KMS-11 (cell line): ENCODE results near the gene CNPY2.
"Not testable (repeated sequence)": the region's sequence is repeated elsewhere in the genome, so short reads cannot be mapped to it uniquely, and the experiment has no call there.

Source experiments
- H2AFZ ChIP-seq: fragments of 200-600 bp; sonication (generic); 2 replicates; pipeline ENCODE4 v1.6.1; 2016; ENCODE audit warnings: antibody characterized with exemption, mixed run types, low read depth
- H3K27ac ChIP-seq: fragments of 200-600 bp; sonication (generic); 2 replicates; pipeline ENCODE4 v1.6.1; 2016; ENCODE audit warnings: mild to moderate bottlenecking, mixed run types
- H3K27me3 ChIP-seq: fragments of 200-600 bp; sonication (generic); 2 replicates; pipeline ENCODE4 v1.6.1; 2017; ENCODE audit warnings: mild to moderate bottlenecking, low read depth, mixed run types, moderate library complexity; ENCODE audit not compliant: insufficient read depth
- H3K36me3 ChIP-seq: fragments of 200-600 bp; sonication (generic); 2 replicates; pipeline ENCODE4 v1.6.1; 2017; ENCODE audit warnings: mild to moderate bottlenecking, mixed run types; ENCODE audit not compliant: insufficient read depth
- H3K4me1 ChIP-seq: fragments of 200-600 bp; sonication (generic); 2 replicates; pipeline ENCODE4 v1.6.1; 2016; ENCODE audit warnings: mild to moderate bottlenecking, low read depth, mixed run types; ENCODE audit not compliant: poor library complexity, severe bottlenecking
- H3K4me2 ChIP-seq: fragments of 200-600 bp; sonication (generic); 2 replicates; pipeline ENCODE4 v1.7.0; 2016; ENCODE audit warnings: mild to moderate bottlenecking, mixed run types
- H3K4me3 ChIP-seq: fragments of 200-600 bp; sonication (generic); IDR thresholded peaks from 2 replicates; pipeline ENCODE4 v1.6.1; 2017; ENCODE audit warnings: low read depth, low read length, mixed read lengths; ENCODE audit not compliant: insufficient read depth
- H3K79me2 ChIP-seq: fragments of 200-600 bp; sonication (generic); 2 replicates; pipeline ENCODE4 v1.6.1; 2016; ENCODE audit warnings: low read depth, mixed run types; ENCODE audit not compliant: insufficient read depth
- H3K9ac ChIP-seq: fragments of 200-600 bp; sonication (generic); 2 replicates; pipeline ENCODE4 v1.6.1; 2016; ENCODE audit warnings: mild to moderate bottlenecking, mixed run types
- H4K20me1 ChIP-seq: fragments of 200-600 bp; sonication (generic); 2 replicates; pipeline ENCODE4 v1.6.1; 2016; ENCODE audit warnings: mild to moderate bottlenecking, mixed run types; ENCODE audit not compliant: insufficient read depth
- TF ChIP-seq, protein P1 (sequence below): fragments of 200-600 bp; sonication (generic); conservative IDR thresholded peaks from 2 replicates; pipeline ENCODE4 v1.6.1; 2017; ENCODE audit warnings: low read depth, mild to moderate bottlenecking, antibody characterized with exemption, low read length, moderate library complexity, mixed read lengths

CNPY2 gene

DNA sequence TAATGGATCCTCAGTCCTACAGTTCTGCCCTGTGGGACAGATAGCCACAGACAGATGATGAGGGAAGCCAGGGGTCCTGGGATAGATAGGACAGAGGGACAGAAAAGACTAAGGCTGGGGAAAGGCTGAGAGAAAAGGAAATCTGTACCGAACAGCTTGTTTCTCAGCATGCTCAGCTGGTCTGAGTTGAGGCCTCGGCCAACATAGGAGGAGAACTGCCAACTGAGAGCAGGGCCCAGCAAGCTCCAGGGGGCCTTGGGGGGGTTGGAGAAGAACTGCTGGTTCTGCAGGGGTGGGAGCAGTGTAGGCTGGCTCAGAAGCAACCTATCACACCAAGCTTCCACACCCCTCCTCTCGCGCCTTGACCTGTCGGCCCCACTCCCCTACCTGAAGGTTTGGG, 33.0 kb upstream of the CNPY2 start:
- H4K20me1 ChIP-seq, result no peaks in the 10 kb centered on the region
- H3K36me3 ChIP-seq, result peaks cover 22% of the 10 kb centered on the region; the same call in 1 of the 2 replicates
- H3K9ac ChIP-seq, result no peak overlapping the region
- H3K4me3 ChIP-seq, result no peak overlapping the region
- no peak overlapping the region for H3K27ac ChIP-seq
- TF ChIP-seq, protein P1, sequence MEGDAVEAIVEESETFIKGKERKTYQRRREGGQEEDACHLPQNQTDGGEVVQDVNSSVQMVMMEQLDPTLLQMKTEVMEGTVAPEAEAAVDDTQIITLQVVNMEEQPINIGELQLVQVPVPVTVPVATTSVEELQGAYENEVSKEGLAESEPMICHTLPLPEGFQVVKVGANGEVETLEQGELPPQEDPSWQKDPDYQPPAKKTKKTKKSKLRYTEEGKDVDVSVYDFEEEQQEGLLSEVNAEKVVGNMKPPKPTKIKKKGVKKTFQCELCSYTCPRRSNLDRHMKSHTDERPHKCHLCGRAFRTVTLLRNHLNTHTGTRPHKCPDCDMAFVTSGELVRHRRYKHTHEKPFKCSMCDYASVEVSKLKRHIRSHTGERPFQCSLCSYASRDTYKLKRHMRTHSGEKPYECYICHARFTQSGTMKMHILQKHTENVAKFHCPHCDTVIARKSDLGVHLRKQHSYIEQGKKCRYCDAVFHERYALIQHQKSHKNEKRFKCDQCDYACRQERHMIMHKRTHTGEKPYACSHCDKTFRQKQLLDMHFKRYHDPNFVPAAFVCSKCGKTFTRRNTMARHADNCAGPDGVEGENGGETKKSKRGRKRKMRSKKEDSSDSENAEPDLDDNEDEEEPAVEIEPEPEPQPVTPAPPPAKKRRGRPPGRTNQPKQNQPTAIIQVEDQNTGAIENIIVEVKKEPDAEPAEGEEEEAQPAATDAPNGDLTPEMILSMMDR, result no peak
- H3K79me2 ChIP-seq, result no peaks in the 10 kb centered on the region
- no peaks in the 10 kb centered on the region for H3K27me3 ChIP-seq
- H3K4me1 ChIP-seq, result no peaks in the 10 kb centered on the region
- H3K4me2 ChIP-seq, result no peak overlapping the region
- no peak overlapping the region for H2AFZ ChIP-seq

DNA sequence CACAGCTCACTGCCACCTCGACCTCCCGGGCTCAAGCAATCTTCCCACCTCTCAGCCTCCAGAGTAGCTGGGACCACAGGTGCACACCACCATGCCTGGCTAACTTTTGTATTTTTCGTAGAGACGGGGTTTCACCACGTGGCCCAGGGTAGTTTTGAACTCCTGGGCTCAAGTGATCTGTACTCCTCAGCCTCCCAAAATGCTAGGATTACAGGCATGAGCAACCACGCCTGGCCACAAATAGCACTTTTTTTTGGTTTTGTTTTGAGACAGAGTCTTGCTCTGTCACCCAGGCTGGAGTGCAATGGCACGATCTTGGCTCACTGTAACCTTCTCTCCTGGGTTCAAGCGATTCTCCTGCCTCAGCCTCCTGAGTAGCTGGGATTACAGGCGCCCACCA, 31.5 kb upstream of the CNPY2 start:
- not testable (repeated sequence) for H2AFZ ChIP-seq, H3K27me3 ChIP-seq, H3K4me1 ChIP-seq, H3K79me2 ChIP-seq, H3K4me3 ChIP-seq, H3K27ac ChIP-seq, H3K4me2 ChIP-seq, H4K20me1 ChIP-seq, H3K9ac ChIP-seq
- peaks cover 22% of the 10 kb centered on the region; the same call in 1 of the 2 replicates for H3K36me3 ChIP-seq

DNA sequence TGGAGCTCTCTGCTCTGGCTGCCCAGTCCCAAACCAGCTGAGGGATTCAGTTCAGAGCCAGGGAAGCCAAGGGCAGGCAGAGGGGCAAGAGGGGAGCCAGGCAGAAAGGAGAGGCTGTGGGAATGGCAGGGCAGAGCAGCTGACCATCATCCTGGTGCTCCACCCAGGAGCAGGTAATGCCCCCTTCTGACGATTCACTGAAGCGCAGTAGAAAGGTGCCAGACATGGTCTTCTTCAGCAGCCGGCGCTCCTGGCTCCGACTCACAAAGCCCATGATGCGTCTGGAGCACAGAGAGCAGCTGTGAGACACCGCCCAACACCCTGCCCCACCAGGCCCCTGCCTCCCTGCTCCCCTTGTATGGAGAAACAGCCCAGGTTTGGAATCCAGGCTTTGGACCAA, 30.9 kb upstream of the CNPY2 start:
- H3K27ac ChIP-seq, result no peak overlapping the region
- H3K79me2 ChIP-seq, result no peaks in the 10 kb centered on the region
- no peak overlapping the region for H2AFZ ChIP-seq
- TF ChIP-seq, protein P1, result no peak
- no peak overlapping the region for H3K4me3 ChIP-seq
- H3K36me3 ChIP-seq, result peaks cover 22% of the 10 kb centered on the region; the same call in 1 of the 2 replicates
- no peaks in the 10 kb centered on the region for H4K20me1 ChIP-seq
- peaks cover 2% of the 10 kb centered on the region for H3K4me1 ChIP-seq
- no peak overlapping the region for H3K9ac ChIP-seq
- H3K27me3 ChIP-seq, result no peaks in the 10 kb centered on the region
- no peak overlapping the region for H3K4me2 ChIP-seq

DNA sequence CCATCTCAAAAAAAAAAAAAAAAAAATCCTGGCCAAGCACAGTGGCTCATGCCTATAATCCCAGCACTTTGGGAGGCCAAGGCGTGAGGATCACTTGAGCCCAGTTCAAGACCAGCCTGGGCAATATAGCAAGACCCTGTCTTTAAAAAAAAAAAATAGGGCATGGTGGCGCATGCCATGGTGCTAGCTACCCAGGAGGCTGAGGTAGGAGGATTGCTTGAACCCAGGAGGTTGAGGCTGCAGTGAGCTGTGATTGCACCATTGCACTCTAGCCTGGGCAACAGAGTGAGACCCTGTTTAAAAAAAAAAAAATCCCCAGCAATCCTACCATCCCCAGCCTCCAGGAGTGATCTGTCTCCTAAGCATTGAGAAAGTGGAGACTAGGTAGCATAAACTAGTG, 26.5 kb upstream of the CNPY2 start:
- not testable (repeated sequence) for H3K27me3 ChIP-seq, H3K36me3 ChIP-seq, H4K20me1 ChIP-seq, H3K4me2 ChIP-seq, H2AFZ ChIP-seq, H3K79me2 ChIP-seq, H3K4me3 ChIP-seq, H3K9ac ChIP-seq, H3K27ac ChIP-seq
- H3K4me1 ChIP-seq, result peaks cover 42% of the 10 kb centered on the region

DNA sequence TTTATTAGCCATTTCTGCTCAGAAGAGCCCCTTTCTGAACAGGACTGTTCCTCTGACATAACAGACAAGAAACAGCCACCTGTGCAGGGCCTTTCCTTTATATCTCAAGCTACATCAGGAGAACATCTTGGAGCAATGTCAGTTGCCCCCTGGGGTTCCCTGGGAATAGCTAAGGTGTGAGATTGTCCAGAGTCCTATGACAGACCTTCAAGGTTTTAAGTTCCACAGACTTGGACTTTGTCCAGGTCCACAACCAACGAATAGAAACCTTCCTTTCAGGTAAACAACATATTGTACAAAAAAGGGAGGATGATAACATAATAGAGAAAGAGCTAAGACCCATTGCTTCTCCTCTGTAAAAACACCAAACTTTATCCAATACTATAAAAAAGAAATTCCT, 25.8 kb upstream of the CNPY2 start:
- Histone ChIP-seq H3K27ac (no peak overlapping the region; the same call in 1 of the 2 replicates), H3K27me3 (no peaks in the 10 kb centered on the region), H3K36me3 (no peaks in the 10 kb centered on the region), H3K4me1 (peaks cover 48% of the 10 kb centered on the region), H2AFZ (no peak overlapping the region), H3K9ac (no peak overlapping the region), H3K4me2 (no peak overlapping the region), H3K79me2 (no peaks in the 10 kb centered on the region), H3K4me3 (no peak overlapping the region), H4K20me1 (no peaks in the 10 kb centered on the region)
- TF ChIP-seq, protein P1, result no peak

DNA sequence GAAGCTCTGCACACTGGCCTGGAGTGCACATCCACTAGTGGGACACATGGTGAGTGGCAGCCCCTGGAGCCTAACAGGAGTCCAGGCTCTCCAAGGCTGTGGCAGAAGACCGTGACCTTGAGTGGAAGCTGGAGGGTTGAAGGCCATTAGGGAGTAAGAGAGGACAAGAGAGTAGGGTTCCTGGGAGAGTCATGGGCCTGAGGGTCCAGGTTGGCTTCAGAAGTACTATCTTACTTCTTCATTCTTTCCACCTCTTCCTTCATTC, 23.3 kb upstream of the CNPY2 start:
- TF ChIP-seq, protein P1, result no peak
- no peaks in the 10 kb centered on the region for H4K20me1 ChIP-seq
- H3K27me3 ChIP-seq, result no peaks in the 10 kb centered on the region
- no peaks in the 10 kb centered on the region for H3K79me2 ChIP-seq
- H3K27ac ChIP-seq, result peak overlapping the region; percentile 76
- H3K4me2 ChIP-seq, result peak overlapping the region; percentile 88
- peaks cover 61% of the 10 kb centered on the region for H3K4me1 ChIP-seq
- peak overlapping the region; percentile 46 for H3K9ac ChIP-seq
- peak overlapping the region; percentile 74 for H2AFZ ChIP-seq
- H3K4me3 ChIP-seq, result no peak overlapping the region
- H3K36me3 ChIP-seq, result no peaks in the 10 kb centered on the region
